GM20431 (cell line): ENCODE results near the gene SPTBN1.

Experiments
- in situ Hi-C: fragments of 300-500 bp; cut with MseI, MboI; formaldehyde crosslinking; loops from one replicate; pipeline ENCODE4 v1.15.0; 2020; ENCODE audit warnings: low sequenced_read_pairs; ENCODE audit not compliant: unreplicated experiment

The SPTBN1 gene

DNA sequence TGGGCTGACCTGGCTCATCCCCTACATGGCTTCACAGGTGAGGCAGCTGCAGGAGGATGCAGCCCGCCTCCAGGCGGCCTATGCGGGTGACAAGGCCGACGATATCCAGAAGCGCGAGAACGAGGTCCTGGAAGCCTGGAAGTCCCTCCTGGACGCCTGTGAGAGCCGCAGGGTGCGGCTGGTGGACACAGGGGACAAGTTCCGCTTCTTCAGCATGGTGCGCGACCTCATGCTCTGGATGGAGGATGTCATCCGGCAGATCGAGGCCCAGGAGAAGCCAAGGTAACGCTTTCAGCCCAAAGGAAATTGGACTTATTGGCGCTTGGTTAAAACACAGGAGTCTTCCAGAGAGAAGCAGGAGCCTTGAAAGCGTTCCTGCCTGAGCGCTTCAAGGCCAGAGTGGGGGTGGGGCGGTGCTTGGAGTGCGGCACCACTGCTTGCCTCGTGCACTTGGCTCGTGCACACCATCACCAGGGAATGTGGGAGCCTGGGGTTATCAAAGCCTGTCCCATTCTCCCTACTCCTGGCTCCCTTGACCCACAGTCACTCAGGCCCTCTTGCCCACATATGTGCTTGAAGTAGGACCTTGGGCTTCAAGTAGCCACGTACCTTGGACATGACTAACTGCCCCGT, 197.6 kb downstream of the SPTBN1 start:
- in situ Hi-C loops: no loop called here

DNA sequence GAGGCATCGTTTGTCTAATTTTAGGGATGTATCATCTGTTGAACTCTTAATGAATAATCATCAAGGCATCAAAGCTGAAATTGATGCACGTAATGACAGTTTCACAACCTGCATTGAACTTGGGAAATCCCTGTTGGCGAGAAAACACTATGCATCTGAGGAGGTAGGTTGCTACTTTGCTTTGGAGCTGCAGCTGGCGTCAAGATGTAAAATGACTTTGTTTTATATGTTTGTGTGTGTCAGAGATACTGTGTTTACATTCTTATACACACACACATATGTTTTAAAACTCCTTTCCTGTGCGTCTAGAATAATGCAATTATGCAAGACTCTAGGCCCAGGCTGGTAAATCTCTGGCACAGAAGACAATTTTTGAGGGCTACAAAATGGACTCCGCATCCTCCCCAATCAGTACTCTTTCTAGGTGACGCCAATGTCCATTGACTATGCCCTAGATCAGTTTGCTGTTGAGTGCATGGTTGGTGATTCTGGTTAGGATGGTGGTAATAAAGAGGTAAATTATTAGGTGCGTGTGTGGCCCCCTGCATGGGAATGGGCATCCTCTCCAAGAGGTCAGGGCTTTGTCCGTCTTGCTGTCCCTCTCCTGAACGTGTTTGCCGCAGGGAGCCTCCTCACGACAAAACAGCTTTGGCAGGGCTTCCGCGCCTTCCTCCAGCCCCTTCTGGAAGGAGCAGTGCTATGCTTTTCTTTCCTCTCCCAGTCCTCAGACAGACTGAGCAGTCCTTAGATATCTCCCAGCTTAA, 199.1 kb downstream of the SPTBN1 start:
- in situ Hi-C loops: no loop called here

DNA sequence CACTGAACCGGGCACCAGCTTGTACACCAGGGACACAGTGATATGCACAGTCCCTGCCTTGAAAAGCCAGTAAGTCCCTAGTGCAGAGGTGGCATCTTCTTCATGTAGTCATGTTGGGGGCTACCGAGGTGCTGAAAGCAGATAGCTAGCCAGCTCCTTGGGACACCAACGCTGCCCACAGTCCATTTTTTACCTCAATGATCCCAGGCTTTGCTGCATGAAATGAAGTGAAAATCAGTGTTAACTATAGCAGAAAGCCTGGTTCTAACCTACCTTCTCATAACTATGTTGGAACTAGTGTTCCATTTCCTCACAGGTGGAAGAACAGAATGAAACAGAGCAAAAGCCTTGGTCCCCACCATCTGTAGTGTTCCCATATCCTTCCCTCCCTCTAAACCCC, 200.7 kb downstream of the SPTBN1 start:
- in situ Hi-C loops: no loop called here

DNA sequence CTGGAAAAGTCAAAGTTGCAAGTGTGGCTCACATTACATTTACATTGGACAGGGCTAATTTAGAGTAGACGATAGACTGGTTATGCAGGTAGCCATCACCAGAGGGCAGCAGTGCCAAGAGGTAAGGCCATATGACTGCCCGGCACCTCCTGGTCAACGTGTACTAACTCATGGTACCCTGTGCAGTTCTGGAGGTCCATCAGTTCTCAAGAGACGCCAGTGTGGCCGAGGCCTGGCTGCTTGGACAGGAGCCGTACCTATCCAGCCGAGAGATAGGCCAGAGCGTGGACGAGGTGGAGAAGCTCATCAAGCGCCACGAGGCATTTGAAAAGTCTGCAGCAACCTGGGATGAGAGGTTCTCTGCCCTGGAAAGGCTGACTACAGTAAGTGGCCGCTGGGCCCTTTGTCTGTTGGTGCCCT, 201.5 kb downstream of the SPTBN1 start:
- in situ Hi-C loops: no loop called here

DNA sequence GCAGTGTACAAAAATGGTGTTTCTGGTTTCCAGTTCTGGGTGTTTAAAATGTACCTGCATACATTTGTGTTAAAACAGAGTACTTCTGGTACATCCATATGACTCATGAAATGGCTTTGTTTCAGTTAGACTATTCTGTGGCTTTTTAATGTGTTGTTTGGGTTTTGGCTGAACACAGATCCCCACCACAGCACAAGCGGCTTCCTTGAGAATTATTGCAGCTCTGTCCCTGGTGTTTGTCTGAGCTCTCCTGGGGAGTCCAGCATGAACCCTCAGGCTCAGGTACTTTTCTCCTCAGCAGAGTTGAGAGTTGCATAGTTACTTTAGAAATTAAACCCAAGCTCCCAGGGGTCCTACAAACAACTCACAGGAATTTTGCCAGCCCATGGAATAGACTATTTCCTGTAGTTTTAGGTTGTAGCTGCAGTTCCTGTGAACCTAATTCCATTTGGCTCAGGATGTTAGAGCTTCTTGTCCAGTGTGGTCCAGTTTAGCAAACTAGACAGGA, 202.5 kb downstream of the SPTBN1 start:
- in situ Hi-C loops: no loop called here

DNA sequence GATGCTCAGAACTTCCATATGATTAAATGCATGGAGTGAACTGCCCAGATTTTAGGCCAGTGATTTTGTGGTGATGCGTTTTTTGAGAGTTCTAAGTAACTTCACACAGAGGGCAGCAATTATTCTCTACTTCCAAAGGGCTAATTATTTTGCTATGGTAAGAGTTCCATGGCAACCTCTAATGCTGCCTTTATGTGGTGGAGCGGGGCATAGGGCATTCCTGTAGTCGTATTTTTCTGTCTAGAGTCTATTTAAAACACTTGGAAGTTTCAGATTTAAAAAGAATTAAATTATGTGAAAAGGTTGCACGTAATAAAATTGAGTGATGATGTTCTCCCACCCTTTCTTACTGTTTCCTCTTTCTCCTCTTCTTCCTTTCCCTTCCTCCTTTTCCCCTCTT, 203.4 kb downstream of the SPTBN1 start:
- in situ Hi-C loops: no loop called here

DNA sequence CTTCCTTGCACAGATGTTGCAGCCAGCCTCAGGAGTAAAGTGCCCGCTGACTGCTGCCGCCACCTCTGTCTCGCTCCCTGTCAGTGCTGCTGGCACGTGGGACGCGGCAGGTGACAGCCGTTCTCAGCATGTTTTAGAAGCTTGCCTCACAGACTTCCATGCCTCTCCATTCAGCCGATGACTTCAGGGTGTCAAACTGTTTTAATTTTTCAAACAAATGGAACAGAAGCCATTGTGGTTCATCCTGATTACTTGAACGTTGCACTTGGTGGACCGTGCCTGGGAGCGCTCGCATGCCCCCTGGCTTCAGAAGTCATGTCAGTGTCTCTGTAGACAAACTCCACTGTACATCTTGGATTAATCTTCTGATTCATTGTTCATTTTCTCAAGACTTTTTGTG, 204.6 kb downstream of the SPTBN1 start:
- in situ Hi-C loops: no loop called here

DNA sequence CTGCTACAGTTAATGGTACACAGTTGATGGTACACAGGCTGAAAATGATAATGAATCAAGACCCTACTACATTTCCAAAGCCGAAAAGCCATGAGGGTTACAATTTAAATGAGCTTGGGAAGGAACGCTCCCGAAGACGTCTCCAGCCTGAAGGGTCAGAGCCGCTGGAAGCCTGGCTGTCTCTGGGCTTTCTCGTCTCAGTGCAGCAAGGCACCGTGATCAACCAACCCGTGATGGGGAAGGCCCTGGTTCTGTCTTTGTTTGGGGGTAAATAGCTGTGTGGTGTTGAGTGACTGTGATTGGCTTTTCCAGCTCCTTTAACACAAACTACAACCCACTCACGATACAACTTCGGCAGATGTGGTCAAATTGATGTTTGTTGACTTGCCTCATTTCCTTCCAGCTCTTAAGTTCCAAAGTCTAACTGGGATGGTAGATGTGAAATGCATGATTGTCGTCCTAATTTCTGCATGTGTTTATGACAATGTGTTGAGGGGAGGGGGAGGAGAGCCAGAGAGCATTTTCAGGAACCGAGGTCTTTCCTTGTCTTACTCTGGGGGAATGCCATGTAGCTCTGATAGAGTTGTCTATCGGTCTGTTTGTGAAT, 207.4 kb downstream of the SPTBN1 start:
- in situ Hi-C loops: no loop called here

DNA sequence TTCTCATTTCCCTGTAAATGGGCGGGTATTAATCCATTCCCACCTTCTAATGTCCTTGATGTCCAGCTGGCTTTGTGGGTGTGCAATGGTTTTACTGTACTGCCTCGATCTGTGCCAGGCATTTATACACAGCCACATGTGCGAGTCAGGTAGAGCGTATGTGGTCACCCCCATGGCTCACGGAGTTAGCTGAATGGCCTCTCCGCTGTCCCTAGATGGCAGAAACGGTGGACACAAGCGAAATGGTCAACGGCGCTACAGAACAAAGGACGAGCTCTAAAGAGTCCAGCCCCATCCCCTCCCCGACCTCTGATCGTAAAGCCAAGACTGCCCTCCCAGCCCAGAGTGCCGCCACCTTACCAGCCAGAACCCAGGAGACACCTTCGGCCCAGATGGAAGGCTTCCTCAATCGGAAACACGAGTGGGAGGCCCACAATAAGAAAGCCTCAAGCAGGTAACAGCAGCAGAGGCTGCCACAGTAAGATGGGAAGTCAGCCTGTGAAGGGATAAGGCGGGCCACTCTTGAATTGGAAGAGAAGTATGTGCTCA, 208.2 kb downstream of the SPTBN1 start:
- in situ Hi-C loops: no loop called here

DNA sequence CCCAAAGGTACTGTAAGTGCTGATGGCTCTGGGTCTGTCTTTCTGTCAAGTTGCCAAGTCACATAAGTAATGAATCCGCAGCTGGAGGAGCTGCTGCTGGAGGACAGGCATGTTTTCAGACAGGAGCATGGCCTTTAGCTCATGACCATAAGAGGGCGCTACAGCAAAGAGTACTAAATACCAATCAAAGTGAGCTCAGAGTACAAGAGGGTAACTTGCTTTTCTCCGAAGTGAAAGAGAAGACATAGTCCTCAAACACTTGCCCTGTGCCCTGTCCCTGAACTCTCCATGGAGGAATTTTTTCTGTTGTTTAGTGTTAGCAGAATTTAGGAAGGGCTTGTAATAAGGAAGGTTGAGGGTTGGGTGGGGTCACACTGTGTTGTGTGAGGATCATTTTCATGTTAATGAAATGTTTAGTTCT, 209.3 kb downstream of the SPTBN1 start:
- in situ Hi-C loops: no loop called here

DNA sequence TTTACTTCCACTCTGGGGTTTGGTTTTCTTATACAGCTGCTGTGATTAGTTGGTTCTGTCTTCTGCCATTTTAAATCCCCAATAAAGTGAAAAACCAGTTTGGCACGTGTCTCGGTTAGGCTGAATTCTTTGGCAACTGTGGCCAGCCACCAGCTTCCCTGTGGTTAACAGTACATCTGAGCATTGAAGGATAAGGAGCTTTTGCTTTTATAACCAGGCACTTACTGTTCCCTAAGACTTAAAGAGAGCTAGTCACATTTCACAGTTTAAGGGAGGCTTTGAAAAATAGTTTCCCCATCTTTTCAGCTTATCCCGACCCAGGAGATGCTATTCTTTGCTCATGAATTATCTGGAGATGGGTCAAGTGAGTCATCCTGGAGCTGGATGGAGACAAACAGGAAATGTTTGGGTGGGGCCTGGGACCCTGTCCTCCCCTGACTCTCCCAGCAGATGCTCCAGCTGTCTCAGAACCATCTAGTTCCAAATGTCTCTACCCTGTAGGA, 210.1 kb downstream of the SPTBN1 start:
- in situ Hi-C loops: no loop called here

DNA sequence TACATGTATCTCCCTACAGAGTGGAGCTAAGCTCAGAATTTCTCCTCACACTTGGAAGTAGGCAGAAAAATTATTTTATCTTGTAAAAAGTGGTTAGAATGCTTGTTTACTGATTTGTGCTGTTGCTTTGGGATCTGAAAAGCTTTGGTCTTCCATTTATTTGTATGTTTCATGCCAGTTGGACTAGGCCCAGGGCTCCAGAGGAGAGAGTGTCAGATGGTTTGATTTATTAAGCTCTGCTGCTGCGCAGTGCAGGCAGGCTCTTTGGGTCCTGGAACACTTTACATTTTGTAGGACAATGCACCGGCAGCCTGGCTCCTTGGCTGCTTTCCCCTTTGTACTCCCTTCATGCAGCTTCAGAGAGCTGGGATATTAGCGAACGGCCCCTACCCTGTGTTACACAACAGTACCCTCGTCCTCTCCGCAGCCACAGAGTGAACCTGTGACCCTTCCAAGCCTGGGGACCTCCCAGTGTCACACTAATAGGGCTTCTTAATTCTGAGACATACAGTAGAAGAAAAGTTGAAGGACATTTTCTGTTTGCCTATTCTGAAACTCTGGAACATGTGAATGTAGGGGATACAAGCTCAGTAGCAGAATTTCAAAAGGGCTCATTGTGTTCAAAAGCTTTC, 210.6 kb downstream of the SPTBN1 start:
- in situ Hi-C loops: no loop called here

DNA sequence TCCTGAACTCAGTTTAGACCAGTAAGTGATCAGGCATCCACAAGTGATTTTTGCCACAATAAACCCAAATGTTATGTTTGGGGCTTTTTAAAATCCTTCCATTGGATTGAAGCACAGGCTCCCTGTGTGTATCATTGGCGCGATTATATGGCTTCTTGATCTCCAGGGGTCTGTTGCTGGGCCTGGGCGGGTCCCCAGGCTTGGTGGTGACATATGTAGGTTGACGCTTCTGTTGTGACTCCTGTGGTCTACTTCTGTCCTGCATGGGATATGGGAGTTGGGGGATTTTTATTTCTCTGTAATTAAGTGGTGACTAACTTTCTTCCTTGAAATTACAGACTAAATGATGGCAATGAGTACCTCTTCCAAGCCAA, 211.1 kb downstream of the SPTBN1 start:
- in situ Hi-C loops: no loop called here

DNA sequence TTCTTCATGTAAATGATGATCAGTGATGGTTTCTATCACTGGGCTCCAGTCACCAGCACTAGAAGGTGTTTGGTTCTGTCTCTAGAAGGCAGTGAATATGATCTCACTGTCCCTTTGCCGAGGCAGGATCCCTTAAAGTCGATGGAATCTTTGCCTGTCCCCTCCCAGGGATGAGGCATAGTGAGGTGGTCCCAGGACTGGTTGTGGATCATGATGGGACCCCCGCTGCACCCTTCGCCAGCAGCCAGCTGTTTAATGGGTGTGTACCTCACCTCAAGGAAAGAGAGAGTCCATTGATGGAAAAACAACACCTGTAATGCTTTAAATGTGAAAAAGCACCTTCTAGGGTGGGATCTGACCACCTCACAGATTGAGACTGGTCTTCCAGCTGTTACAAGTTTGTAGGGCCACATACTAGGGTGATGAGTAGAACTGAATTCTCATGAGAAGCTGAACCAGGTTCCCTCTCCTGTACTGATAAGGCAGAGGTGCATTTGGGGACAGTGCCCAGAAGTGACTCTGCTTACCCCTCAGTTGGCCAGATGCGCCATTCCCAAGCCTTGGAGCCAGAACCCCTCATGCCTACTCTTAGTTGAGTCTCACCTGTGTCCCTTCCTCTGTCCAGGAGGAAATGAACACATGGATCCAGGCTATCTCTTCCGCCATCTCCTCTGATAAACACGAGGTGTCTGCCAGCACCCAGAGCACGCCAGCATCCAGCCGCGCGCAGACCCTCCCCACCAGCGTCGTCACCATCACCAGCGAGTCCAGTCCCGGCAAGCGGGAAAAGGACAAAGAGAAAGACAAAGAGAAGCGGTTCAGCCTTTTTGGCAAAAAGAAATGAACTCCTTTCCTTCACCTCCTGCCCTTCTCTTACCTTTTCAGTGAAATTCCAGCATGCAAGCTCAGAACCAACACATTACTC, 211.9 kb downstream of the SPTBN1 start:
- in situ Hi-C loops: no loop called here

DNA sequence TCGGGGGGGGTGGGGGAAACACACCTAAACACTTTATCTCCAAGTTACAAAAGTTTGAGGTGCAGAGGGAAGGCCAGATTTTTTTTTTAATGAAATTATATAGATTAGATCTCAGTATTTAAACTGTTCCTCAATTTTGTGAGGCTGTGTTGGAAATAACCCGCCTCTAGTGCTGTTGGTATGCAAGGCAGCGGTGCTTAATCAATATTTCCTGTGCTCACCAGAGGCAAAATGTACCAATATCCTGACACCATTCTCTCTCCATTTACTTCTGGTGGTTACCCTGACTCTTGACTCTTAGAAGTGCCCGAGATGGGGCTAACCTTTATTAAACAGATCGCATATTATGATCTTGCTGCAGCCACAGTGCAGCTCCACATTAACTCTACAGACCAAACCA, 212.6 kb downstream of the SPTBN1 start:
- in situ Hi-C loops: no loop called here

DNA sequence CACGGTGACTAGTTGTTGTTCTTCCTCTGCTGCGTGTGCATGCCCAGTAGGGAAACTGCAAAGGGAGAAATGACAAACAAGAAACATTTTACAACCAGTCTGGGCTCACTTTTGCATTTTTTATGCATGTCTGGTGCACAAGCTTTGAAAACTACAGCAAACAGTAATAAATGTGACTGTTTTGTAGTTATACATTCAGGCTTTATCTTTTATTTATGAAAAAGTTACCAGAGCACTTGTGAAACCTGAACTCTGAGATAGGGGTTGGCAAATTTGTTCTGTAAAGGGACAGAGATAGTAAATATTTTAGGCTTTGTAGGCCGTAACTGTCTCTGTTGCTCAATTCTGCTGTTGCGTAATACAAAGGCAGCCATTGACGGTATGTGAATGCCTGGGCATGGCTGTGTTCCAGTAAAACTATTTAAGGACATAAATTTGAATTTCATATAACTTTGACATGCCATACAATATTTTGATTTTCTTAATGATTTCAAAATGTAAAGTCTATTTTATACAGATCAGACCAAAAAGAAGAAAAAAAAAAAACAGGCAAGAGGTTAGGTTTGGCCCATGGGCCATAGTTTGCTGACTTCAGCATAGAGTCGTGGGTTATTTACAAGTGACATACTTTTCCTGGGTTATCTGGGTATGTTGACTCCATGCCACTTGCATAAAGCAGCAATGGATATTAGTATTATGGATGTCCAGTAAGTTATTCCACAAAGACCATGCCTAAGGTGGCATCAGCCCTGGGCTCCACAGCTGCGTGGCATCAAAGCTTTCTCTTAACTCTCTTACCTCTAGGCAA, 213.8 kb downstream of the SPTBN1 start:
- in situ Hi-C loops: no loop called here

DNA sequence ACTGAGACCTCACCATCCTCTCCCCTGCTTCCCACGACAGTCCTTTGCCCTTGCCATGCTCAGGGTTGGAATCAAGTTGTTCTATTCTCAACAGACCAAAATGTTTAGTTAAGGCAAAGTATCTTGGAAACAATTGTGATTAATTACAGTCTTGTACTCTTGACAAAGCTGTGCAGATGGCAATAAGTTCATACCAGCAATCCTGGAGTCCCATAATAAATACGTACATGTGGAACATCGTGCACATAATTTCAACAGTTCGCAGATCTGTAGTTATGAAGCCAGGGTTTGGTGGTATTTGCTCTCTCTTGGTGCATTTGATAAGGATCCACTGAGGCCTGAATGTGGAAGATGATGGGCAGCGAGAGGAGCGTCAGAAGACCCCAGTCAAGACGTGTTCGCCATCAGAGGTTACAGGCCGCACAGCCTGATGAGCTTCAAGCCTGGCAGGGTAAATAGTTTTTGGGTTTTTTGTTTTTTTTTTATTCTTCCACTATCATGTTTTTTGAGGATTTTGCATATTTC, 214.4 kb downstream of the SPTBN1 start:
- in situ Hi-C loops: no loop called here

DNA sequence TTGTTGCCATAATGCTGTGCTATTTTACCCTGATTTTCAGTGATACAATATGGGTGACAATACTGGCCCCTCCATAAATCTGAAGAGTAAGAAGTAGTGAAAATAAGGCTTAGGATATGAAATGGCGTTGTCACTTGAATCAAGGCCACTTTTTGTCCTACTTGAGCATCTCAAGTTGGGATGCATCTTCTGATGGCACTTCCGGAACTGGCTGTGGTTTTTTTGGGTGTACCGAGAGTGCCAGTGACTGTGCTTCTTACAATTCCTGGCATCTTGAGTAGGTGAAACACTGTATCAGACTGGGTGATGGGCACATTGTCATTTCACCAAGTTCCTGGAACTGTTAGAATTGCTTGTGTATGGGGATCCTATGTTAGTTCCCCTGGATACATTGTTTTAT, 214.9 kb downstream of the SPTBN1 start:
- in situ Hi-C loops: no loop called here
